GM19468 (cell line): Measurements from ENCODE around the gene HPSE2.

Experiments
- ATAC-seq: cut with Tn5 transposase; IDR thresholded peaks from one replicate; pipeline ENCODE4 v1.9.1; 2021; ENCODE audit warnings: mild to moderate bottlenecking, moderate library complexity, moderate number of reproducible peaks; ENCODE audit not compliant: unreplicated experiment; ENCODE audit errors: extremely low read depth

The HPSE2 gene

DNA sequence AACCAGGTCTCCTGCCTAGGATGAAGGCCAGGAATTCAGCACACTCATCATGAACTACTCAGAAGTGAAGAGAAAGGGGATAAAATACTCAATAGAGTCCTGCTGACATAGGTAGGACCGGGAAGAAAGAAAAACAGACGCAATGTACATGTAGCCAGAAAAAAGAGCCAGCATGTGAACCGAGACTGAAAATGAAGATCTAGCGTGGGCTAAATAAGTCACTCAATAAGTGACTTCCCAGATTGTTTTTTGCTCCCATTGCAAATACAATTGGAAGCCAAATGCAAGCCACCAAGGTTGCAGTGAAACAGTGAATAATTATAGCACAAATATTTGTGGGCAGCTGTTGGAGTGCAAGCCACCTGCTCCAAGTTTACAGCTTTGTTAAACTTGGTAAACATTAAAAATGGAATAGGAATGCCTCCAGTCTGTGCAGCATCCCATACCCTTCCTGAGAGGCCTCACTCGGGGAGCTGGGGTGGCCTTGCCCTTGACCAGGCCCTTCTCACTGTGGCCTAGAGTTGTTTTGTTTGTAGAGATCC is 754.2 kb downstream of the HPSE2 start:
- ATAC-seq = no peak

DNA sequence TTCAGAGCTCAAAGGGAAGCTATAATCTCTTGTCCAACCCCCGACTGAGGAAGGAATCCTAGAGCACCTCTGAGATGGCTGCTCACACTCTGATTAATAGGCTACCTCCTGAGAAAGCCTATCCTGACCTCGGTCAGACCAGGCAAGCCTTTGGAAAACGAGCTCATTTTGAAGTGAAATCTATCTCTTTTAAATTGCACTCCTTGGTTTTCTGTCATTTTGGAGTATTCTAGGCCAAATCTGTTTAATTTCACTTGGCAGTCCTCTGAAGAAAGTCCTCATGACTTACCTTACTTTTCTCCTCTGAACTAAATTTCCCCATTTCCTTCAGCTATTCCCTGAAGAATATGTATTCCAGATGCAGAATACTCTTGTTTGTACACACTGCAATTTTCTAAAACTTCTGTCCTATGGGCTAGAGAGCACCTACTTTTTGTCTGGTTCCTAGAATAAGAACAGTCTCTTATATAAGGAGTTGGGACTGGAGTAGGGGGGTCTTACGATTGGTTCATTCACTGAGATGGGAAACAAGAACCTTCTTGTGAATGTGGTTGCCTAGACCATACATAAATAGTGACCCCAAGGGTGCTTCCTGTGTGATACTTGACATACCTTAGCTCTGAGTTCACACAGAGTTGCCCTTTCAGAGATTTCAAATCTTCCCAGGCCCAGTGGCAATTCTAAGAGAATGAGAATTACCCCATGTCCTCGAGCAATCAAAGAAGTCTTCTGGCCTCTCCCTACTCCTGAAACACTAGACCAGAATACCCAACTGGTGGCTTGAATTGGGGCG is 757.0 kb downstream of the HPSE2 start:
- no peak for ATAC-seq

DNA sequence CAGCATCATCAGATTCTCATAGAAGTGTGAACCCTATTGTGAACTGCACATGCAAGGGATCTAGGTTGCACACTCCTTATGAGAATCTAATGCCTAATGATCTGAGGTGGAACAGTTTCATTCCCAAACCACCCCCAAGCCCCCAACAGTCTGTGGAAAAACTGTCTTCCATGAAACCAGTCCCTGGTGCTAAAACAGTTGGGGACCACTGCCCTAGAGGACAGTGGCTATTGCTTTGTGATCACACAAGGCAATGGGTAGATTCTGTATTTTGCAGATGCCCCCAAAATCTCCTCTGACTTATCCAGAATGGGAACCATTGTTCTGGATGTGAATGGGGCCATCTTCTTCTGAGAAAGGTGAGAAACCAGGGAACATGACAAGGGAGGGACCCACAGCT is 757.8 kb downstream of the HPSE2 start:
- no peak for ATAC-seq

DNA sequence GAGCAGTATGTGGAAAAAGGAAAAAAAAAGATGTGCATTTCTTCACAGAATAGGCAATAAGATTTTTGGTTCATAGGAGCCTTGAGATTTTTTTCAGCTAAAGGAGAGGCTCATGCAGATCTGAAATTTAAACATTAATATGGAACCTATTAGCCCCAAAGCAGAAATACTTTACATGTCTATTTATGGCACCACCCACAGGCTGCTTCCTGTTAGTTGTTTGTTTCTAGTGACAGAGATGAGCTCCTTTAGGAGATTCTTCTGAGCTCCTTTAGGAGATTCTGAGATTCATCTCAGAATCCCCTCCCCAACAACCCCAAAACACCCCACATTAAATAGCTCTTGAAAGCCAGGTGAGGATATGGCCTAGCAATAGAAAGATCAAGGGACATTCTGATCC is 761.0 kb downstream of the HPSE2 start:
- ATAC-seq = no peak

DNA sequence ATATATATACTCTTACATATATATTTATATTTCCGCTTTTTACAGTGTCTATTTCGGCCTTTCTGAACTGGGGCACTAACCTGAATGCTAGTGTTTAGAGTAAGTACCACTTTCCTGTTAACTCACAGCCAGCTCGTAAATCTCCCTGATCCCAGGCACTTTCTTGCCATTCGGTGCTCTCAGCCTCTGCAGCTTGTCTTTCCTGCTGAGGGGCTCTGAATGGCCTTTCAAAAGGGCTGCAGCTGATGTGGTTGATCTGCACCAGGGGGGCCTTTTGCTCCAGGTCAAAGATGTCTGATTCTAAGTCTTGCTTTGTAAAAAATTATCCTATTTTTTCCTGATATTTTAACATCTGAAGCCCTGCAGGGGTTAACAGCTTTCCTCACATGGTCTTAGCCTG is 763.5 kb downstream of the HPSE2 start:
- no peak for ATAC-seq

DNA sequence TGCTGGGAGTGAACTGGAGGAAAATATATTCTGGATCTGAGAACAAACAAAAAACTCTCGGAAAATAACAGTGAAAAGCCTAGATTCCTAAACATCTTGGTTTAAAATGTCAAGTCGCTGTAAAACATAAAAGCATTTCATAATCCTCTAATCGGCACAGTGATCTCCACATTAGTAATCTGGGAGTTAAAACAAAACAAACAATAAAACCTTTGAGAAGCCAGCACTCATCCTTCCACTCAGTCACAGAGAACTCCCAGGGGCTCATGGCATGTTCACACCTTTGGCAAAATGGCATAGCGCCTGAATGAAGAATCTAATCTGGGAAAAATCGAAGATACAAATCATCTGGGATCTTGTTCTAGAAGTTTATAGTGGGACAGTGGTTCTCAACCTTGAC is 764.8 kb downstream of the HPSE2 start:
- ATAC-seq = no peak

DNA sequence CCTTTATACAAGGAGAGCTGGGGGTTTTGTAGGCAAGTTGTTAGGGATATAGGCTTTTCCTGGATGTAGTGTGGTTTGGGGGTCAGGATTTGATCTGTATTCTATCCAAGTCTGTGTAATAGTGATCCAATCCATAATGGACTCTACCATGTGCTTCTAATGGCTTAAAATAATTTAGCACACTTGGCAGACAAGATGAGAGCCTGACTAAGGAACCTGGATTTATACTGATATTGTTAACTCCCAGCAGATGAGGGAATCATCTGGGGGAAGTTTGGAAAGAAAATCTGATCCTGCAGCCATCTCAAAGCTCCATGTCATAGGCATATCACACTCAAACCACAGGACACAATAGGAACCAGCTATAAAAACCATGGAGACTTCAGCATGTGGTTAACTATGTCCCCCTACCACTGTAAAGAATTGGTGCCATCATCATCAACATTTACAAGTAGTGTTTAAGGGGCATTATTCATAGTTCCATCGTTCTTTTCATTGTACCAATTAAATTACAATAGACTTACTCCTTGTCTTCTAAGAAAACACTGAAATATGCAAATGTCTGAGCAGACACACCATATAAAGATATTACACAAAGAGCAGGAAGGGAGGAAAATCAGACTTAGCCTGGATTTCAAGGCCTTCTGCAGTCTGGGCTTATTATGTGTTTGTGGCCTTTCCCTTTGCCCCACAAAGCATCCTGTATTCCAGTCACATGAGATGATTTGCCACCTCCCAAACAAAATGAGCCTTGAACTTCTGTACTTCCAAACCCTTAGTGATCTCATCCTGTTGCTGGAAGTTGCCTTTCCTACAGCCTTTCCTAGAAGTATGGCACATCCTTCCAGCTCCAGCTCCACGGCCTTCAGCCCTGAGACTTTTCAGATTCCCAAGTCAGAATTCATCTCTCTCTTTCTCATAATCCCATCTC is 766.4 kb downstream of the HPSE2 start:
- ATAC-seq = no peak

DNA sequence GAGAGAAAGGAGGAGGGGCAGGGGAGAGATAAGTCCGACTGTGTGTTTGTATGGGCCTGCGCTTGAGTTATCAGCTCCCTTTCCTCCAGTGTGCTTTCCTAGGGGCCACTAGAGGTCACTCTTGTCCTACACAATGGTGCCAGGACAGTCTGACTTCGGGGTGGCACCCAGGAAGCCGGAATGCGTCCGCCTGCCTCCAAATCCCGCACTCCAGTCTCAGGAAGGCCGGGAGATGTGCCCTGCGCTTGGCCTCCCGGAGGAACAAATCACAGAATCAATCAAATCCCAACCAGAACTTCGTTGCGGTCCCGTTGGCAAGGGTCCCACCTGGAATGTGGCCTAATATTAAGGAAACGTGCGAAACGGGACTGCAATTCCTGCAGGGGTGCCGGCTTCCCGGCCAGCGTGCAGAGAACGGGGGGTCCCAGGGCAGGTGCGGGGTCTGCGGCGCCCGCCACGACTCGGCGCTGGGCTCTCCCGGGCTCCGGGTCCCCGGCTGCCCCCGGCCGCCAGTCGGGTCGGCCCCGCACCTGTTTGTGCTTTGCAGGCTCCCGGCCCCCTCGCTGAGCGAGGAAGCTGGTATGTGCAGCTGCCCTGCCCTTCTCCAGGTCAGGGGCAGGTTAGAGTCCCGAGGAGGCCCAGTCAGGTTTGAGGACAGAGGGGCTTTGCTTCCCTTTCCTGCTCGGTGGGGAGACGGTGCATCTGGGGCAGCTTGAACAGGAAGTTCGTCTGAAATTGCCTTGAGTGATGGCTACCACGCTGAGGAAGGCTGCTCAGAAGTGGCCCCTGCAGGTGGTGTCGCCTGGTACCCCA is 767.9 kb downstream of the HPSE2 start:
- peak; percentile 60 for ATAC-seq

DNA sequence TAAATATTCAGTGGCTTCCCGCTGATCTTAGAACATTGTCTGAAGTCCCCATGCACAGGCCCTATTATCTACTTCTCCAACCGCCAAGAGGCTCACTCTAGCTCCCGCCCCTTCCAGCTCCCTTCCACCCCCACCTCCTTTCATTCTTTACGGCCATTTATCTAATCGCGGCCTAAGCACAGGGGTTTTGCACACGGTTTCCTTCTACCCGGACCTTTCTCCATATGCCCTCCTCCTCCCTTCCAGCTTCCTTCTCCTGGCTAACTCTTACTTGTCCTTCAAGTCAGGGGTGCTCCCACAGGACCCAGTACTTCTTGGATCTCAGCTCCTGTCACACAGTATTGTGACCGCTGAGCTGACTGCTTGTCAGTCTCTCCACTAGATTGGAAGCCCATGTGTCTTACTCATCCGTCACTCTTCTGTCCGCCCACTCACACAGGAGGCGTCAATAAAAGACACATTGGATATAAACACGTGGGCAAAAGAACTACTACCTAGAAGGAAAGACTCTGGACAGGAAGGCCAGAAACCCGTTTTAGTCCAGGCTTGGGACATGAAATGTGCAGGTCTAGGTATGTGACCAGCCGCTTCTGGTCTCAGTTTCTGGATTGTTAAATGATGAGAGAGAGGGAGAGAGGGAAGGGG is 768.7 kb downstream of the HPSE2 start:
- no peak for ATAC-seq

DNA sequence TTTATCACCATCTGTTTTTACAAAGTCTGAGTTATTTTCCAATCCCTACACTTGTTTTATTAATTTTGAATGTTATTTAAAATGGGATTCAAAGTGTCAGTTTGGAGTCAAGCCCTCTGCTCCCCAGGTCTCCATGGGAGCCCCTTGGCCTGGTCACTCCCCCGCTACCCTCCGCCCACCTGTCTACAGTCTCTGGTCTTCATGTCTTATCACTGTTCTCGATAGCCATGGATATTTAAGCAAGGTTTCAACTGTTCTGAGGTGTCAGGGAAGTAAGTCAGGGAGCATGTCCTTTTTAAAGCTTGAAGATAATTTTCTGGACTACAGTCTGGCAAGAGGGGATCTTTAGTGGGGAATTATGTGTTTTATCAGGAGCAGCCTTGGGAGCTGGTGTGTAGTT is 769.8 kb downstream of the HPSE2 start:
- no peak for ATAC-seq

DNA sequence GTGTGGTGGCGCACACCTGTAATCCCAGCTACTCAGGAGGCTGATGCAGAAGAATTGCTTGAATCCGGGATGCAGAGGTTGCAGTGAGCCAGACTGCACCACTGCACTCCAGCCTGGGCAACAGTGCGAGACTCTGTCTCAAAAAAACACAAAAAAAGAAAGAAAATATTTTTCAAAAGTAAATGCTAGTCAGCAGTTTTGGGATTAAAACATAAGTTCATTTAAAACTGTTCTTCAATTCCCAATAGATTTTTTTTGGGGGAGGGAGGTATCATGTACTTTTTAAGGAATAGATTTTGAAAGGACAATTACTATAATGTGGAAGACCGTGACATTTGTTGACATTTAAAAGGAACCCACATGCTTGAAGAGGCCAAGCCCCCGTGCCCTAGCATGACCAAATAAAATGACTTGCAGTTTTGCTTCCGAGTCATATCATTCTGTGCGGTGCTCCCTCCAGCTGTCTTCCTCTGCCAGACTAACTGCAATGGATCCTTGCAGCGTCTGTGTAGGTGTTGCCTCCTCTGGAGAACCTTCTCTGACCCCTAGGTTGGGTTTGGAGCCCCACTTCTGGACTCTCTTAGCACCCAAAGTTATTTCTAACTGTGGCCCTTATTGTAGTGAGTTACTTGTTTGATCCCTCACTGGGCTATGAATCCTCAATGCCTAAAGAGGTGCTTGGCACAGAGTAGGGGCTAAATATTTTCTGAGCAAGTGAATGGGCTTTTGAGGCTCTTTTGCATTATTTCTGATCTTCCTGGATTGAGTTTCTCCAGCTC is 771.5 kb downstream of the HPSE2 start:
- ATAC-seq = no peak

DNA sequence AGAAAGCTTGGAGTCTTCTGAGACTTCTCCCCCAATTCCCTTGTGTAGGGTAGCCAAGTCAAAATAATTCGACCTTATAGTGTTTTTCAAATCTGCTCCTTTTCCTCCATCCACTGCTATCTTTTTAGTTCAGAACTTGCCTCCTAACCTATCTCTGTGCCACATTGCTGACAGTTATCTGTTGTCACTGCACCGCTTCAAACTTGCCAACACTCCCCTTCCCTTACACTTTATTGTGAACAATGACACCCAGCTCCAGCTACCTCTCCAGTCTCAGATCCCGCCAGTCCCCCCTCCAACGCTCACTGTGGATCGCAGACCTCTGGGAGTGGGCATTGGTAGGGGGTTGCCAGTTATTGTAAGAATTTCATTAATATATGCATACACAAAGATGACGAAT is 772.6 kb downstream of the HPSE2 start:
- no peak for ATAC-seq

DNA sequence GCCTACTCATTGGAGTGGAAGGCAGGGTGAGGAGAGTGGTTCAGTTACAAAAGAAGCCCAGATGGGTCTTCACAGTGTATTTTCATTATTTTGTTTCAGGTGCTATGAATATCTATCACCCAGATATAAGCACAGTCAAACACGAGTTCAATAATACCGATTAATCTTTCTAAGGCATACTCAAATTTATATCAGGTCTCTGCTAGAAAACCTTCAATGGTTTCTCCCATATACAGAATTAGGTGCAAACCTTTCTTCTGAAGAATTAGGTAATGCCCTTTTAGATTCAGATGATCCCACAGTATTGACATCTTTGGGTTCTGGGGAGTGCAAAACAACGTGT is 774.2 kb downstream of the HPSE2 start:
- ATAC-seq = no peak

DNA sequence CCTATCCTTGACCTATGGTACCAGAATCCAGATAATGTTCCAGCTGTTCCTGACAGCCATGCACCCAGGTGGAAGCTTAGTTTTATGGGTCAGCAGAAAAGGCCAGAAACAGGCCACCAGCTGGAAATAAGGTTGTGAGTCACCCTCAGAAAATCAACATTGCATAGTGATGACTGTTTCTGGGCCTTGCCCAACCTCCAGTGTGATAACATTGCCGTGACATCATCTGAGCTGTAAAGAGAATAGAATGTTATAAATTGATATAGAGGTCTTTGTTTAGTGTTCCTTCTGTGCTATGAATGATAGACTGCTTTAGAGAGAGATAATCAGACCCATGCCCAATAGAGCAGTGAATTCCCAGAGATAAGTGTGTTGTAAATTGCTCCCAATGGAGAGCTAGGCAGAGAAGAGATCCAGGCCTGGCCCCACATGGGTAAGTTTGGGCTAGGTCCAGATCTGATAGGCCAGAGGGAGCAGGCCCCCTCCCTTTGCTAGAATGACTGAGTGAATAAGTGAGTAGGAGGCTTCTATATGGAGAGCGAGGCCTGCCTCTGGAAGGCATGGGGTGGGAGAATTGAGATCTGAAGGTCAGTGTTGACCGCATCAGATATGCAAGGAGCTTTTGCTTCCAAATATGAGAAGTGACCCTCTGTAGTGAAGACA is 774.7 kb downstream of the HPSE2 start:
- no peak for ATAC-seq

DNA sequence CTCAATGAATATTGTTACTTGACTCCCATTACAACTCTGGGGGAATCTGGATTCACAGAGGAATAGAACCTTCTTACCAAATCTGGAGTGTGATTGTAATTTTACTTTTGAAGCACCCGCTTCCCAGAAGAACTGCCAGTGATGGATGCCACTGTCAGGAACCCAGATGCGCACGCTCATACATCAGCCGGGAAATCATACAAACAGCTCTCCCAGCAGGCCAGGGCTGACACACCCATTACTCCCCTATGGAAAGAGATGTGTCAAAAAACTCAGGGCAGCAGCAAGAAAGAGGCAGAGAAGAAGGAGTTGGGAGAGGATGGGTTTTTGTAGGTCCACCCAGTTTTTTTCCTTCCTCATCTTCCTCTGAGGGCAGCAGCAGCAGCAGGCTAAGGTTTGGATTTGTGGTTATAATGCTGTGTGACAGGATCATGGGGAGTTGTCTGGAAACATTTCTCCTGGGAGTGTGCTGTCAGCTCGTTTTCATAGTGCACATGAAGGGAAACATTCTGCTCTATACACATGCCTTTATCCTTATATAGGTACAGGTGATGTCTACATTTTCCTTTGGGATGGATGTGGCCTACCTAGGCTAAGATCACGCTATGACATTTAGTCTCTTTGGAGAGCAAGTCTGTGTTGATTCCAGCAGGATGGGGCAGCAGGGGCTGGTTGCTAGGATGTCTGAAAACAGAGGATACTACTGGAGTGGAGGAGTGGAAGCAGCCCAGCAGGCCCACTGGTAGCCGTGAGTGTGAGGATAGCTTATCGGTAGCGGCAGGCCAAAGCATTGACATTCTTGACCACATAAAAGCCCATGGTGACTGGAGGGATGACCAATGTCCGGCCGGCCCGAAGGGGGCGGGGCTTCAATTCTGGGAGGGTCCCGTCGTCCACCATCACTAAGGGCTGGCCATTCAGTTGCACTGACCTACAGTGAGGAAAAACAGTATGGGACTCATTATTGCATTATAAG is 776.6 kb downstream of the HPSE2 start:
- no peak for ATAC-seq

DNA sequence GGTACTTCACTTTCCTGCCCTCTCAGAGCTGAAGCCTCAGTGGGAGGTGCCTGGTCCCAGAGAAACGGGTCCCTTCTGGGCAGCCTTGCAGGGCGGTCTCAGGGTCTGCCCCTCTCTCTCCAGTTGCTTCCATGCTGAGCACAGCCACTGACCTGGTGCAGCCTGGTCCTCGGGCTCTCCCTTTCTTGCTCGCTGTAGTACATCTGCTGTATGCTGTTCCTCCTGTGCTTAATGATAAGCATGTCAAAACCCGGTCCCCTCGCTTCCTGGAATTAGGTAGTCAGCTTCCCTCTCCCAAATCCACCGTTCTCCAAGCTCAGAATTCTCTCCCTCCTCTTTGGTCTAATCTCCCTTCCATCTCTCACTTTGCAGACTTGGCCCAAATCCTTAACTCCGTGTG is 777.9 kb downstream of the HPSE2 start:
- ATAC-seq = no peak

DNA sequence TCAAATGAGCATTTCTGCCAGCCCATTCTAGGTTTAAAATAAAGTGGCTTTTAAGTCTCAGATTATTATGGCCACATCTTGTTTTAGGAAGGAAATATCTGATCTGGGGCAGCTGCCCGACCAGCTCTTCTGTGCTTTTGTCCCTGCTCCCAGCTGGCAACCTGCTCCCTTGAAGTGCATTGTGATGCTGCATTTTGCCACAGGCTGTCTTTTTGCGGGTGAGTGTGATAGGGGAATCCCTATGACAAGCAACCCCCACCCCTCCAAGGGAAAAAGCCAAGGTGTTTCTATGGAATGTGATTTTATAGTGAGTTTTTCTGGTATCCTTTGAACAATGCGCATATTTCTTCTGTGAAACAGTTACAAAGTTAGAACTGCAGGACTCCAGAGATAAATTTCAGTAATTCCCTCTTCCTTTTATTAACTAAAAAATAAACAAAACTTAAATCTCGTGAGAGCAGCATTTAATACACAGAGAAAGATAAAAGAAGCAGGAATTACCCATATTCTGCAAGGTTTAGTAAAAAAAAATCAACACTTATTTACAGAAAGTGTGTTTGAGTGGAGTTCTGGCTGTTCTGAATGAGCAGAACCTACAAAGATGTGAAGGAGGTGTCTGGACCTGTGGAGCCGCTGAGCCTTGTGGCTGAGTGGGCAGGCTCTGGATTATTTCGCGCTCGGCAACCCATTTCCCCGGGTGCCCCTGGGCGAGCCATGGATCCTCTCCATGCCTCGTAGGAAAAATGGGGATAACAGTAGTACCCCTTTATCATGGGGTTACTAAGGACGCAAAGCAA is 778.8 kb downstream of the HPSE2 start:
- no peak for ATAC-seq
